Breast epithelium (tissue), 3 donors: ENCODE data around the gene LBX1.

ENCODE experiments used
- CTCF ChIP-seq, 3 donors: fragments of 450-650 bp; IDR thresholded peaks; one replicate each; pipeline ENCODE4 v1.5.1; 2016 to 2017; ENCODE audit warnings: antibody characterized with exemption in 3 of 3, mild to moderate bottlenecking in 3 of 3, moderate library complexity in 3 of 3
- POLR2AphosphoS5 ChIP-seq, 3 donors: sonication (generic); formaldehyde crosslinking; IDR thresholded peaks; one replicate each; pipeline ENCODE4 v1.6.1; 2017; ENCODE audit warnings: antibody characterized with exemption in 3 of 3

GRCh38 chr10:101189461-101190401 is 39.5 kb downstream of the LBX1 start:
- TF ChIP-seq CTCF (IDR thresholded peaks at IDR 0.05), result no peak
- TF ChIP-seq POLR2AphosphoS5 (IDR thresholded peaks at IDR 0.05), result no peak
